GM12878 (cell line): ENCODE data around the gene KMT2B. TPM values are rescaled to one million over a fixed set of nuclear protein-coding genes. Genes with fewer than 3 reads are reported as not detected.

Experiments used
- ATAC-seq: fragments of 200-7000 bp; cut with Tn5 transposase; 3 replicates; pipeline ENCODE4 v1.9.1; 2020; ENCODE audit warnings: mild to moderate bottlenecking, moderate library complexity
- BruUV-seq: library from RNA; stranded (reverse); fragments of 400-500 nt; replicated peaks from 2 replicates; lab custom pipeline; 2021; lab: Mats Ljungman, UMichigan
- CTCF ChIA-PET: fragments of 300-600 bp; sonication (Branson Sonifier 250); formaldehyde crosslinking; extraction: SDS; loops from one replicate; lab custom pipeline; 2021; ENCODE audit warnings: inconsistent platforms; lab: Yijun Ruan, JAX
- POLR2A ChIA-PET: fragments of 350-600 bp; formaldehyde crosslinking; extraction: SDS; loops from one replicate; lab custom pipeline; 2021; ENCODE audit warnings: inconsistent platforms; lab: Charles Lee
- RAD21 ChIA-PET: fragments of 300-600 bp; sonication (Branson Sonifier 250); formaldehyde crosslinking; loops from one replicate; lab custom pipeline; 2023; ENCODE audit warnings: antibody characterized with exemption; ENCODE audit not compliant: unreplicated experiment; lab: Charles Lee
- SMC1A ChIA-PET: fragments of 300-600 bp; sonication (Branson Sonifier 250); formaldehyde crosslinking; loops from one replicate; lab custom pipeline; 2023; ENCODE audit not compliant: unreplicated experiment, uncharacterized antibody; lab: Charles Lee
- DNase-seq: peaks from one replicate; pipeline ENCODE4 v3.0.0-alpha.2; 2011; ENCODE audit warnings: low read depth, low spot score
- FAIRE-seq: peaks from 3 replicates; lab custom pipeline; 2011; peaks lifted over from hg19 to GRCh38; lab: Jason Lieb, UNC
- H2AFZ ChIP-seq: 2 replicates; pipeline ENCODE4 v1.6.0; 2011; ENCODE audit warnings: low read depth, low read length, control low read depth; ENCODE audit not compliant: control insufficient read depth
- H3K27ac ChIP-seq: 2 replicates; pipeline ENCODE4 v1.5.1; 2011; ENCODE audit warnings: control low read depth; ENCODE audit not compliant: control insufficient read depth, insufficient read depth
- H3K27me3 ChIP-seq, 2 experiments: replicated peaks in 1 of 2; 2 replicates each; pipeline versions ENCODE4 v1.6.0 to v1.6.1; 2011; ENCODE audit warnings: low read length in 1 of 2; ENCODE audit not compliant: control insufficient read depth in 2 of 2, insufficient read depth in 2 of 2
- H3K36me3 ChIP-seq, 2 experiments: 2 replicates each; pipeline ENCODE4 v1.5.1; 2011; ENCODE audit warnings: low read length in 1 of 2; ENCODE audit not compliant: control insufficient read depth in 2 of 2, insufficient read depth in 2 of 2
- H3K4me1 ChIP-seq: 2 replicates; pipeline ENCODE4 v1.6.1; 2011; ENCODE audit warnings: mild to moderate bottlenecking, low read length, moderate library complexity, mixed read lengths; ENCODE audit not compliant: control insufficient read depth, insufficient read depth
- H3K4me2 ChIP-seq: 2 replicates; pipeline ENCODE4 v1.6.0; 2011; ENCODE audit warnings: control low read depth; ENCODE audit not compliant: control insufficient read depth, insufficient read depth
- H3K4me3 ChIP-seq: fragments of 200-600 bp; sonication (generic); 2 replicates; pipeline ENCODE4 v1.5.1; 2016
- H3K79me2 ChIP-seq: 2 replicates; pipeline ENCODE4 v1.6.0; 2011; ENCODE audit warnings: low read length; ENCODE audit not compliant: control insufficient read depth, insufficient read depth
- H3K9ac ChIP-seq: 2 replicates; pipeline ENCODE4 v1.8.0; 2011; ENCODE audit warnings: low read length, control low read depth, mixed read lengths; ENCODE audit not compliant: control insufficient read depth, insufficient read depth
- H3K9me3 ChIP-seq: replicated peaks from 3 replicates; pipeline ENCODE4 v1.5.1; 2011; ENCODE audit warnings: mild to moderate bottlenecking, low read length; ENCODE audit not compliant: control insufficient read depth, insufficient read depth
- H4K20me1 ChIP-seq: 2 replicates; pipeline ENCODE4 v1.6.0; 2011; ENCODE audit not compliant: control insufficient read depth, insufficient read depth
- FOXK2 ChIP-seq: fragments of 450-650 bp; IDR thresholded peaks from 2 replicates; pipeline ENCODE4 v1.6.1; 2017; ENCODE audit warnings: mild to moderate bottlenecking, moderate library complexity
- GATAD2B ChIP-seq: fragments of 450-650 bp; conservative IDR thresholded peaks from 2 replicates; pipeline ENCODE4 v1.6.1; 2017; ENCODE audit warnings: low read depth, mild to moderate bottlenecking, moderate library complexity
- MAX ChIP-seq: IDR thresholded peaks from 2 replicates; pipeline ENCODE4 v1.6.1; 2012; ENCODE audit warnings: low read depth, low read length, improper control_type of control experiment
- MLLT1 ChIP-seq: fragments of 450-650 bp; IDR thresholded peaks from 2 replicates; pipeline ENCODE4 v1.6.1; 2016; ENCODE audit warnings: mild to moderate bottlenecking
- MTA2 ChIP-seq: fragments of 450-650 bp; IDR thresholded peaks from 2 replicates; pipeline ENCODE4 v1.6.1; 2016; ENCODE audit warnings: low read depth, mild to moderate bottlenecking, moderate library complexity
- MXI1 ChIP-seq: fragments of 150-350 bp; IDR thresholded peaks from 2 replicates; pipeline ENCODE4 v1.6.1; 2011; ENCODE audit warnings: low read depth, mild to moderate bottlenecking, inconsistent platforms, low read length, improper control_type of control experiment
- NFYB ChIP-seq: IDR thresholded peaks from 2 replicates; pipeline ENCODE4 v1.6.1; 2011; ENCODE audit warnings: low read depth, mild to moderate bottlenecking, low read length, improper control_type of control experiment, moderate library complexity; ENCODE audit not compliant: insufficient read depth
- NR2C1 ChIP-seq: fragments of 450-650 bp; IDR thresholded peaks from 2 replicates; pipeline ENCODE4 v1.6.1; 2017; ENCODE audit warnings: antibody characterized with exemption, mild to moderate bottlenecking, moderate library complexity
- RAD21 ChIP-seq: IDR thresholded peaks from 2 replicates; pipeline ENCODE4 v1.6.1; 2011; ENCODE audit warnings: mild to moderate bottlenecking, low read depth, low read length, moderate library complexity; ENCODE audit not compliant: insufficient read depth
- RBBP5 ChIP-seq: fragments of 200-600 bp; sonication (generic); conservative IDR thresholded peaks from 2 replicates; pipeline ENCODE4 v1.6.1; 2016
- SMAD5 ChIP-seq: IDR thresholded peaks from 2 replicates; pipeline ENCODE4 v1.6.1; 2016; ENCODE audit warnings: antibody characterized with exemption, low read depth
- SRF ChIP-seq, 2 experiments: IDR thresholded peaks; 2 replicates each; pipeline ENCODE4 v1.6.1; 2011; ENCODE audit warnings: low read depth in 2 of 2, low read length in 2 of 2, mild to moderate bottlenecking in 1 of 2, moderate library complexity in 1 of 2
- STAT1 ChIP-seq: fragments of 450-650 bp; conservative IDR thresholded peaks from 2 replicates; pipeline ENCODE4 v1.6.1; 2014; ENCODE audit warnings: antibody characterized with exemption, mild to moderate bottlenecking
- SUPT20H ChIP-seq: IDR thresholded peaks from 2 replicates; pipeline ENCODE4 v1.6.1; 2011; ENCODE audit warnings: low read depth, mild to moderate bottlenecking, low read length, moderate library complexity, borderline replicate concordance; ENCODE audit not compliant: control insufficient read depth
- ZBTB4 ChIP-seq: fragments of 450-650 bp; formaldehyde crosslinking; IDR thresholded peaks from 2 replicates; pipeline ENCODE4 v1.4.0; 2022; ENCODE audit warnings: mild to moderate bottlenecking, moderate library complexity
- WGBS: methylation state at CpG from one replicate; pipeline ENCODE4 v1.1.6; 2016; ENCODE audit warnings: low lambda C conversion rate; ENCODE audit not compliant: insufficient replicate concordance, insufficient coverage; ENCODE audit errors: missing lambda C conversion rate; 5-methylcytosine and 5-hydroxymethylcytosine counted together
- in situ Hi-C: fragments of 300-500 bp; cut with MboI; formaldehyde crosslinking; loops from 9 replicates; pipeline ENCODE4 v1.14.3; 2018; ENCODE audit warnings: mixed read lengths
- intact Hi-C: fragments of 100-400 bp; cut with micrococcal nuclease; formaldehyde crosslinking; loops from one replicate; pipeline ENCODE4 v1.14.2; 2022; ENCODE audit not compliant: unreplicated experiment
- polyA plus RNA-seq, 11 experiments: library from polyadenylated mRNA; depleted of rRNA in 4 of 11; unstranded in 6 of 11; stranded (reverse) in 5 of 11; fragments of >200 nt; fragmentation: Nextera tagmentation in 4 of 11; fragmentation: Illumina TruSeq in 1 of 11; extraction: Ambion mirVana in 4 of 11; extraction: Trizol in 1 of 11; gene quantifications; 1 replicate in 1 of 11; 2 replicates in 10 of 11; pipeline versions ENCODE4 v1.2.1 to v1.2.3, GENCODE V29; 2011 to 2016; ENCODE audit warnings: inconsistent platforms in 2 of 11, missing spikeins in 2 of 11, low read depth in 1 of 11
- total RNA-seq, 4 experiments: library from RNA; depleted of rRNA in 3 of 4; stranded (reverse); fragments of >200 nt in 3 of 4; fragmentation: Illumina TruSeq in 1 of 4; extraction: Trizol in 1 of 4; gene quantifications; 2 replicates each; pipeline versions ENCODE4 v1.2.1 to v1.2.3, GENCODE V29; 2013 to 2021

Gene KMT2B
- total and polyA plus RNA-seq, 10 of the 15 experiments (the other 5 are each of a cell fraction or from before 2014, with no cell fraction given) = 0.71 to 35.6 (median 6.0) TPM

GRCh38 chr19:35742121-35742724, 24.4 kb downstream of the KMT2B start, which contains the start of gene IGFLR1 (continued):
- no peak for TF ChIP-seq NFYB
- TF ChIP-seq FOXK2 = peak; percentile 78
- peak; percentile 80; the same call in 1 of the 2 replicates for TF ChIP-seq MXI1
- TF ChIP-seq, all 136 proteins: peak for 61

- no peak overlapping the region for H2AFZ ChIP-seq
- ATAC-seq (no peak), FAIRE-seq (no peak), DNase-seq (no peak)
- ChIA-PET POLR2A (interaction anchor here (0.6 to 7.1 kb wide), 10 partner anchors 13 to 1474 kb away, joined by 3 to 91 read pairs (median 8); partner anchors contain the start of genes HSPB6, PROSER3 and ZNF383), SMC1A (interaction anchor here (2.0 kb wide), 1 partner anchor 48 kb away, joined by 14 read pairs; no protein-coding TSS in a partner anchor), CTCF (interaction anchor here (0.7 to 4.3 kb wide), 4 partner anchors 30 to 179 kb away, joined by 3 to 18 read pairs (median 13); no protein-coding TSS in a partner anchor), RAD21 (interaction anchor here (0.7 to 2.3 kb wide), 7 partner anchors 21 to 320 kb away, joined by 3 to 10 read pairs (median 5); partner anchors contain the start of gene COX6B1)
- peaks cover 28% of the 10 kb centered on the region for H3K79me2 ChIP-seq
- H3K4me1 ChIP-seq = peaks cover 32% of the 10 kb centered on the region
- in situ Hi-C loops (no loop called here), intact Hi-C loops (loop anchor here (2.0 kb wide), 1 partner anchor 15 kb away; the partner anchor contains the start of gene PROSER3)
- peak overlapping the region; percentile 80; the same call in 1 of the 2 replicates for H3K27ac ChIP-seq
- no peaks in the 10 kb centered on the region for H3K9me3 ChIP-seq
- H3K36me3 ChIP-seq = peaks cover 4 to 7% of the 10 kb centered on the region in 2 experiments; a peak in 2 of 4 replicates
- no peaks in the 10 kb centered on the region for H3K27me3 ChIP-seq
- H3K4me3 ChIP-seq = peak overlapping the region; percentile 85
- H3K9ac ChIP-seq = 0 out of 2 replicates have a peak overlapping the region, but pooled peaks have one; percentile 36
- H3K4me2 ChIP-seq = peak overlapping the region; percentile 90
- WGBS = 88% methylated on average over 17 of the region's 19 CpGs
- BruUV-seq = TSS peak; percentile 20
- no peaks in the 10 kb centered on the region for H4K20me1 ChIP-seq
- TF ChIP-seq SRF (IDR thresholded peaks at IDR 0.05; ENCODE audit: low read depth in 2 of 2, low read length in 2 of 2) (no peak), RBBP5 (no peak), GATAD2B (no peak), SUPT20H (no peak), MAX (no peak), RAD21 (no peak), STAT1 (no peak), MTA2 (no peak), MLLT1 (no peak), SMAD5 (no peak), MXI1 (no peak), NR2C1 (no peak), ZBTB4 (CRISPR knock-in tag) (no peak)
These were observed 26.0 kb downstream of the KMT2B start for GRCh38 chr19:35743640-35744429.
